ENCODE measurements around the gene SH2D7. TPM values are rescaled to one million over a fixed set of nuclear protein-coding genes. Genes with fewer than 3 reads are reported as not detected.

Gene SH2D7
- total RNA-seq, 1 experiment from 2014 or later = not detected

GRCh38 chr15:78139578-78139977 lies 47.2 kb downstream of the SH2D7 start (continued):
- TF ChIP-seq ZNF512 (CRISPR knock-in tag; IDR thresholded peaks at IDR 0.05; ENCODE audit: borderline replicate concordance) (no peak), ZNF263 (CRISPR knock-in tag; IDR thresholded peaks at IDR 0.05; ENCODE audit: low read depth) (no peak), NFATC4 (CRISPR knock-in tag; IDR thresholded peaks at IDR 0.05) (no peak), ETV6 (CRISPR knock-in tag; IDR thresholded peaks at IDR 0.05) (no peak)

- DNase-seq (ENCODE audit: low spot score) (no peak), ATAC-seq (no peak)
- H3K27me3 Mint-ChIP-seq (ENCODE audit: low read depth) = peaks cover 7% of the 10 kb centered on the region
- no peaks in the 10 kb centered on the region for H3K36me3 Mint-ChIP-seq
- H3K27ac Mint-ChIP-seq = no peak overlapping the region
- POLR2A ChIA-PET = no interaction called here
- H3K4me1 Mint-ChIP-seq = peaks cover 3% of the 10 kb centered on the region
- no peak overlapping the region for H3K4me3 Mint-ChIP-seq
- CTCF ChIA-PET = interaction anchor here (1.0 to 2.1 kb wide), 5 partner anchors 10 to 265 kb away, joined by 3 to 11 read pairs (median 4); no protein-coding TSS in a partner anchor
- H3K9me3 Mint-ChIP-seq = no peaks in the 10 kb centered on the region
- TF ChIP-seq AFF4 (CRISPR knock-in tag; IDR thresholded peaks at IDR 0.05; ENCODE audit: borderline replicate concordance) = no peak
- no peak for TF ChIP-seq MXD4 (CRISPR knock-in tag; IDR thresholded peaks at IDR 0.05; ENCODE audit: borderline replicate concordance)
- no peak for TF ChIP-seq E2F5 (CRISPR knock-in tag; IDR thresholded peaks at IDR 0.05)
- TF ChIP-seq FOXP1 (CRISPR knock-in tag; IDR thresholded peaks at IDR 0.05; ENCODE audit: borderline replicate concordance) = no peak
- no peak for TF ChIP-seq USF2 (CRISPR knock-in tag; IDR thresholded peaks at IDR 0.05)
- no peak for TF ChIP-seq ZNF532 (CRISPR knock-in tag; IDR thresholded peaks at IDR 0.05; ENCODE audit: borderline replicate concordance)
- TF ChIP-seq ZSCAN18 (CRISPR knock-in tag; IDR thresholded peaks at IDR 0.05) = no peak
- TF ChIP-seq ARID4B (CRISPR knock-in tag; IDR thresholded peaks at IDR 0.05; ENCODE audit: borderline replicate concordance) = no peak
- TF ChIP-seq GABPB1 (CRISPR knock-in tag; IDR thresholded peaks at IDR 0.05) = no peak
- TF ChIP-seq SOX15 (CRISPR knock-in tag; IDR thresholded peaks at IDR 0.05) = no peak
- TF ChIP-seq JUN (CRISPR knock-in tag; IDR thresholded peaks at IDR 0.05) = no peak
These were observed 47.9 kb downstream of the SH2D7 start for GRCh38 chr15:78140292-78140691.
